Esophagus (tissue), 2 donors: Measurements from ENCODE around the gene C2CD3. TPM values are rescaled to one million over a fixed set of nuclear protein-coding genes. Genes with fewer than 3 reads are reported as not detected.

ENCODE experiments used
- H3K27ac ChIP-seq, 2 donors: one replicate each; pipeline ENCODE4 v1.5.1; 2013; ENCODE audit warnings: low read depth in 2 of 2, mild to moderate bottlenecking in 2 of 2, inconsistent platforms in 1 of 2, low read length in 1 of 2, moderate library complexity in 1 of 2
- H3K27me3 ChIP-seq, 2 donors: one replicate each; pipeline ENCODE4 v1.6.1; 2013; ENCODE audit warnings: low read length in 2 of 2, control low read depth in 1 of 2, mild to moderate bottlenecking in 1 of 2; ENCODE audit not compliant: insufficient read depth in 2 of 2, control insufficient read depth in 1 of 2
- H3K36me3 ChIP-seq, 2 donors: one replicate each; pipeline ENCODE4 v1.6.1; 2013; ENCODE audit warnings: low read length in 1 of 2; ENCODE audit not compliant: control insufficient read depth in 2 of 2, insufficient read depth in 2 of 2
- H3K4me1 ChIP-seq, 2 donors: one replicate each; pipeline ENCODE4 v1.6.1; 2013; ENCODE audit warnings: low read length in 1 of 2; ENCODE audit not compliant: control insufficient read depth in 2 of 2, insufficient read depth in 2 of 2
- H3K4me3 ChIP-seq, 2 donors: one replicate each; pipeline ENCODE4 v1.5.1; 2013; ENCODE audit warnings: low read length in 2 of 2, mild to moderate bottlenecking in 2 of 2, low read depth in 1 of 2, moderate library complexity in 1 of 2
- H3K9me3 ChIP-seq, 2 donors: one replicate each; pipeline ENCODE4 v1.6.1; 2013; ENCODE audit warnings: mild to moderate bottlenecking in 2 of 2, low read depth in 1 of 2, low read length in 1 of 2, moderate library complexity in 1 of 2; ENCODE audit not compliant: control insufficient read depth in 2 of 2, insufficient read depth in 1 of 2
- WGBS, 2 donors: extraction: QIAGEN DNeasy Blood & Tissue Kit; methylation state at CpG; one replicate each; pipeline ENCODE4 v1.1.7; 2013; 5-methylcytosine and 5-hydroxymethylcytosine counted together
- polyA plus RNA-seq, 2 donors: library from polyadenylated mRNA; stranded (reverse); fragments of 200-250 nt; gene quantifications; one replicate each; pipeline ENCODE4 v1.2.3, GENCODE V29; 2013
- donor health status: healthy with polysubstance abuse.
- donor health status: Bipolar disorder and iron deficiency.

C2CD3 gene
- polyA plus RNA-seq, 2 donors, result 5.4 to 6.4 TPM

GRCh38 chr11:73972620-73973449, 198.0 kb downstream of the C2CD3 start:
- Histone ChIP-seq H3K36me3 (peaks cover 0 to 4% of the 10 kb centered on the region in 2 donors), H3K27ac (no peak overlapping the region), H3K27me3 (no peaks in the 10 kb centered on the region), H3K4me3 (no peak overlapping the region), H3K4me1 (peaks cover 6 to 12% of the 10 kb centered on the region in 2 donors), H3K9me3 (no peaks in the 10 kb centered on the region)
- WGBS, 2 donors, result 80 to 87% methylated on average over 11 of the region's 11 CpGs

GRCh38 chr11:73972187-73972586, 198.6 kb downstream of the C2CD3 start:
- H3K9me3 ChIP-seq, result no peaks in the 10 kb centered on the region
- H3K27me3 ChIP-seq, result no peaks in the 10 kb centered on the region
- H3K4me1 ChIP-seq, result peaks cover 6 to 12% of the 10 kb centered on the region in 2 donors
- peaks cover 0 to 4% of the 10 kb centered on the region in 2 donors for H3K36me3 ChIP-seq
- no peak overlapping the region for H3K27ac ChIP-seq
- H3K4me3 ChIP-seq, result no peak overlapping the region
- WGBS, 2 donors, result 70 to 78% methylated on average over 1 of the region's 1 CpG

GRCh38 chr11:73971175-73971719, 199.6 kb downstream of the C2CD3 start:
- Histone ChIP-seq H3K36me3 (peaks cover 0 to 4% of the 10 kb centered on the region in 2 donors), H3K4me1 (peaks cover 6 to 12% of the 10 kb centered on the region in 2 donors), H3K4me3 (no peak overlapping the region), H3K27ac (no peak overlapping the region), H3K27me3 (no peaks in the 10 kb centered on the region), H3K9me3 (no peaks in the 10 kb centered on the region)
- 83 to 84% methylated on average over 6 of the region's 6 CpGs for WGBS, 2 donors

- no peak overlapping the region for H3K4me3 ChIP-seq
- H3K4me1 ChIP-seq, result peaks cover 6 to 12% of the 10 kb centered on the region in 2 donors
- no peaks in the 10 kb centered on the region for H3K27me3 ChIP-seq
- no peak overlapping the region for H3K27ac ChIP-seq
- no peaks in the 10 kb centered on the region for H3K9me3 ChIP-seq
- H3K36me3 ChIP-seq, result peaks cover 0 to 4% of the 10 kb centered on the region in 2 donors
- 79 to 82% methylated on average over 13 of the region's 13 CpGs for WGBS, 2 donors
Observed at GRCh38 chr11:73969991-73970800, 200.6 kb downstream of the C2CD3 start.

- H3K27ac ChIP-seq, result no peak overlapping the region
- WGBS, 2 donors, result 75 to 81% methylated on average over 2 of the region's 2 CpGs
- H3K36me3 ChIP-seq, result no peaks in the 10 kb centered on the region
- no peaks in the 10 kb centered on the region for H3K9me3 ChIP-seq
- no peak overlapping the region for H3K4me3 ChIP-seq
- peaks cover 4 to 6% of the 10 kb centered on the region in 2 donors for H3K4me1 ChIP-seq
- no peaks in the 10 kb centered on the region for H3K27me3 ChIP-seq
Observed at GRCh38 chr11:73969091-73969490, 201.7 kb downstream of the C2CD3 start.

- Histone ChIP-seq H3K27me3 (no peaks in the 10 kb centered on the region), H3K27ac (no peak overlapping the region), H3K4me1 (peaks cover 0 to 3% of the 10 kb centered on the region in 2 donors), H3K9me3 (no peaks in the 10 kb centered on the region), H3K36me3 (no peaks in the 10 kb centered on the region), H3K4me3 (no peak overlapping the region)
- WGBS, 2 donors, result 89 to 91% methylated on average over 15 of the region's 15 CpGs
Observed at GRCh38 chr11:73968356-73968966, 202.3 kb downstream of the C2CD3 start.

- Histone ChIP-seq H3K4me3 (no peak overlapping the region), H3K9me3 (no peaks in the 10 kb centered on the region), H3K4me1 (no peaks in the 10 kb centered on the region), H3K27ac (no peak overlapping the region), H3K27me3 (no peaks in the 10 kb centered on the region), H3K36me3 (no peaks in the 10 kb centered on the region)
- WGBS, 2 donors, result 54 to 58% methylated on average over 2 of the region's 2 CpGs
Observed at GRCh38 chr11:73965764-73966121, 205.1 kb downstream of the C2CD3 start.

GRCh38 chr11:73965076-73965763, 205.6 kb downstream of the C2CD3 start:
- no peaks in the 10 kb centered on the region for H3K36me3 ChIP-seq
- 60 to 67% methylated on average over 10 of the region's 10 CpGs for WGBS, 2 donors
- no peaks in the 10 kb centered on the region for H3K4me1 ChIP-seq
- H3K27me3 ChIP-seq, result no peaks in the 10 kb centered on the region
- H3K27ac ChIP-seq, result no peak overlapping the region
- no peak overlapping the region for H3K4me3 ChIP-seq
- no peaks in the 10 kb centered on the region for H3K9me3 ChIP-seq

- peaks cover 0 to 2% of the 10 kb centered on the region in 2 donors for H3K4me1 ChIP-seq
- no peaks in the 10 kb centered on the region for H3K27me3 ChIP-seq
- H3K4me3 ChIP-seq, result no peak overlapping the region
- H3K27ac ChIP-seq, result no peak overlapping the region
- H3K36me3 ChIP-seq, result no peaks in the 10 kb centered on the region
- H3K9me3 ChIP-seq, result no peaks in the 10 kb centered on the region
- WGBS, 2 donors, result 74 to 77% methylated on average over 8 of the region's 8 CpGs
Observed at GRCh38 chr11:73963861-73964260, 206.9 kb downstream of the C2CD3 start.
